HepG2 (cell line): ENCODE measurements around the gene AFG1L. TPM values are rescaled to one million over a fixed set of nuclear protein-coding genes. Genes with fewer than 3 reads are reported as not detected.

Experiments used
- ATAC-seq: fragments of 200-7000 bp; cut with Tn5 transposase; 3 replicates; pipeline ENCODE4 v1.9.1; 2020; ENCODE audit warnings: mild to moderate bottlenecking, moderate library complexity
- BruUV-seq: library from RNA; stranded (reverse); fragments of 400-500 nt; replicated peaks from 2 replicates; lab custom pipeline; 2021; lab: Mats Ljungman, UMichigan
- CTCF ChIA-PET: fragments of 300-600 bp; formaldehyde crosslinking; extraction: SDS; loops from one replicate; lab custom pipeline; 2021; ENCODE audit warnings: low total read pairs, inconsistent platforms, low intra/inter-chr PET ratio; lab: Yijun Ruan, JAX
- POLR2A ChIA-PET: fragments of 350-600 bp; sonication (Branson Sonifier 250); formaldehyde crosslinking; loops from one replicate; lab custom pipeline; 2020; ENCODE audit warnings: antibody characterized with exemption, inconsistent platforms; lab: Yijun Ruan, JAX
- DNase-seq: peaks from one replicate; pipeline ENCODE4 v3.0.0-alpha.2; 2015; ENCODE audit warnings: low spot score
- FAIRE-seq: peaks from 3 replicates; lab custom pipeline; 2011; peaks lifted over from hg19 to GRCh38; lab: Jason Lieb, UNC
- H2AFZ ChIP-seq: one replicate; pipeline ENCODE4 v1.6.1; 2011; ENCODE audit warnings: low read length, inconsistent platforms
- H3K27ac ChIP-seq: fragments of 300-600 bp; 3 replicates; pipeline ENCODE4 v1.8.0; 2011; ENCODE audit warnings: mixed run types, mild to moderate bottlenecking, mixed read lengths, low read length, inconsistent platforms; ENCODE audit not compliant: insufficient read depth; ENCODE audit errors: extremely low read length
- H3K27me3 ChIP-seq, 2 experiments: fragments of 200-600 bp in 1 of 2; 2 replicates in 1 of 2; 3 replicates in 1 of 2; pipeline versions ENCODE4 v1.6.0 to v1.8.0; 2011; ENCODE audit warnings: low read length in 2 of 2, mild to moderate bottlenecking in 2 of 2, moderate library complexity in 2 of 2, inconsistent platforms in 1 of 2; ENCODE audit not compliant: insufficient read depth in 2 of 2, control insufficient read depth in 1 of 2
- H3K36me3 ChIP-seq, 2 experiments: fragments of 200-600 bp in 1 of 2; replicated peaks in 1 of 2; 2 replicates in 1 of 2; 3 replicates in 1 of 2; pipeline versions ENCODE4 v1.5.1 to v1.8.0; 2011; ENCODE audit warnings: low read length in 2 of 2, inconsistent platforms in 1 of 2; ENCODE audit not compliant: insufficient read depth in 2 of 2, control insufficient read depth in 1 of 2
- H3K4me1 ChIP-seq: 2 replicates; pipeline ENCODE4 v1.5.1; 2012; ENCODE audit warnings: low read length, inconsistent platforms; ENCODE audit not compliant: insufficient read depth
- H3K4me2 ChIP-seq: 2 replicates; pipeline ENCODE4 v1.6.0; 2011; ENCODE audit warnings: low read depth, low read length, inconsistent platforms
- H3K4me3 ChIP-seq, 3 experiments: fragments of 200-600 bp in 1 of 3; sonication (generic), shearing (Covaris generic) in 1 of 3; replicated peaks in 1 of 3; 2 replicates each; pipeline ENCODE4 v1.5.1; 2011 to 2016; ENCODE audit warnings: low read length in 3 of 3, inconsistent platforms in 2 of 3, low read depth in 2 of 3, mild to moderate bottlenecking in 2 of 3, control low read depth in 1 of 3, mixed read lengths in 1 of 3; ENCODE audit not compliant: insufficient read depth in 1 of 3
- H3K79me2 ChIP-seq: one replicate; pipeline ENCODE4 v1.6.1; 2011; ENCODE audit warnings: low read length, inconsistent platforms; ENCODE audit not compliant: insufficient read depth
- H3K9ac ChIP-seq: 2 replicates; pipeline ENCODE4 v1.6.0; 2011; ENCODE audit warnings: mild to moderate bottlenecking, low read depth, low read length, inconsistent platforms; ENCODE audit not compliant: insufficient read depth
- H3K9me3 ChIP-seq: 2 replicates; pipeline ENCODE4 v1.5.1; 2012; ENCODE audit warnings: mild to moderate bottlenecking, low read length
- H4K20me1 ChIP-seq: 2 replicates; pipeline ENCODE4 v1.6.0; 2011; ENCODE audit warnings: inconsistent platforms, mild to moderate bottlenecking, low read length, moderate library complexity; ENCODE audit not compliant: insufficient read depth
- AHR ChIP-seq: IDR thresholded peaks from 2 replicates; pipeline ENCODE4 v1.6.1; 2018; ENCODE audit warnings: missing genetic modification reagents, missing compliant biosample characterization
- CENPBD1 ChIP-seq: sonication (generic); formaldehyde crosslinking; IDR thresholded peaks from 2 replicates; pipeline ENCODE4 v1.8.0; 2022; ENCODE audit warnings: missing genetic modification reagents, low read depth, mild to moderate bottlenecking, borderline replicate concordance
- ELF3 ChIP-seq: IDR thresholded peaks from 2 replicates; pipeline ENCODE4 v1.6.1; 2016; ENCODE audit warnings: missing genetic modification reagents, missing compliant biosample characterization
- ERF ChIP-seq: IDR thresholded peaks from 2 replicates; pipeline ENCODE4 v1.6.1; 2018; ENCODE audit warnings: missing biosample characterization, missing genetic modification reagents
- GATAD1 ChIP-seq: IDR thresholded peaks from 2 replicates; pipeline ENCODE4 v1.6.1; 2016; ENCODE audit warnings: missing genetic modification reagents, missing compliant biosample characterization
- NPAS2 ChIP-seq: sonication (generic); formaldehyde crosslinking; IDR thresholded peaks from 2 replicates; pipeline ENCODE4 v1.8.0; 2022; ENCODE audit warnings: mild to moderate bottlenecking, missing genetic modification reagents, borderline replicate concordance
- SP140L ChIP-seq: sonication (generic); formaldehyde crosslinking; IDR thresholded peaks from 2 replicates; pipeline ENCODE4 v1.4.0; 2020; ENCODE audit warnings: missing genetic modification reagents, borderline replicate concordance
- SP5 ChIP-seq: IDR thresholded peaks from 2 replicates; pipeline ENCODE4 v1.6.1; 2016; ENCODE audit warnings: low read depth, borderline replicate concordance
- SRF ChIP-seq: IDR thresholded peaks from 2 replicates; pipeline ENCODE4 v1.6.1; 2011; ENCODE audit warnings: mild to moderate bottlenecking, low read depth, low read length, moderate library complexity
- THAP11 ChIP-seq: IDR thresholded peaks from 2 replicates; pipeline ENCODE4 v1.6.1; 2016; ENCODE audit warnings: missing biosample characterization, missing genetic modification reagents
- USF2 ChIP-seq, 2 experiments: sonication (generic) in 1 of 2; formaldehyde crosslinking in 1 of 2; IDR thresholded peaks; 2 replicates each; pipeline versions ENCODE4 v1.5.1 to v1.6.1; 2011 to 2020; ENCODE audit warnings: borderline replicate concordance in 1 of 2, low read depth in 1 of 2, low read length in 1 of 2, mild to moderate bottlenecking in 1 of 2, missing genetic modification reagents in 1 of 2, moderate library complexity in 1 of 2
- ZNF430 ChIP-seq: sonication (generic); formaldehyde crosslinking; IDR thresholded peaks from 2 replicates; pipeline ENCODE4 v1.9.0; 2021; ENCODE audit warnings: mild to moderate bottlenecking, missing genetic modification reagents
- ZNF501 ChIP-seq: sonication (generic); formaldehyde crosslinking; IDR thresholded peaks from 2 replicates; pipeline ENCODE4 v1.5.1; 2020; ENCODE audit warnings: mild to moderate bottlenecking, moderate library complexity, missing genetic modification reagents
- WGBS: methylation state at CpG from one replicate; pipeline ENCODE4 v1.1.6; 2017; ENCODE audit warnings: low lambda C conversion rate; 5-methylcytosine and 5-hydroxymethylcytosine counted together
- in situ Hi-C: cut with HindIII; loops from 2 replicates; pipeline ENCODE4 v1.10.0; 2017; ENCODE audit warnings: low pct_unique_long_range_greater_than_20kb; ENCODE audit not compliant: extremely low pct_ligation_motif_present
- intact Hi-C: fragments of 100-400 bp; cut with micrococcal nuclease; formaldehyde crosslinking; loops from one replicate; pipeline ENCODE4 v1.10.0; 2022; ENCODE audit not compliant: unreplicated experiment
- polyA plus RNA-seq, 8 experiments: library from polyadenylated mRNA; depleted of rRNA in 3 of 8; stranded (reverse) in 7 of 8; unstranded in 1 of 8; fragments of >200 nt; fragmentation: Illumina TruSeq in 4 of 8; extraction: Trizol in 4 of 8; gene quantifications; 2 replicates each; pipeline versions ENCODE4 v1.2.1 to v1.2.3, GENCODE V29; 2011 to 2016; ENCODE audit warnings: low read depth in 4 of 8, missing spikeins in 1 of 8, mixed read lengths in 1 of 8; ENCODE audit not compliant: insufficient read depth in 1 of 8
- total RNA-seq, 5 experiments: library from RNA; depleted of rRNA; stranded (reverse); fragments of >200 nt; fragmentation: Illumina TruSeq; extraction: Trizol; gene quantifications; 2 replicates each; pipeline ENCODE4 v1.2.3, GENCODE V29; 2016; ENCODE audit warnings: low read depth in 1 of 5
- TF ChIP-seq, protein P1 (sequence below): sonication (generic); formaldehyde crosslinking; IDR thresholded peaks from 2 replicates; pipeline ENCODE4 v1.4.0; 2020; ENCODE audit warnings: mild to moderate bottlenecking, missing genetic modification reagents

The AFG1L gene
- total and polyA plus RNA-seq, 2 of the 13 experiments (the other 11 are each of a cell fraction or from before 2014, with no cell fraction given), result 3.1 to 14.0 TPM

DNA sequence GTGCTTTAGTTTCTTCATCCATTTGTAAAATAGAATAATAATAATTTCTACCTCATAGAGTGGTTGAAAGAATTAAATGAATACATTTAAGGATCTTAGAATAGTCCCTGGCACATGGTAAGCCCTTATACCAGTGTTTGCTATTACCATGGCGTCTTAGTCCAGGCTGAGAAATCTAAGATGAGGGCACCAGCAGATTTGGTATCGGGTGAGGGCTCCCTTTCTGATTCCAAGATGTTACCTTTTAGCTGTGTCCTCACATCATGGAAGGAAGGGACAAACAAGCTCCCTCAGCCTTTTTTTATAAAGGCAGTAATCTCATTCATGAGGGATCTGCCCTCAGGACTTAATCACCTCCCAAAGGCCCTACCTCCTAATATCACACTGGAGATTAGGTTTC, 141.9 kb downstream of the AFG1L start:
- FAIRE-seq, result no peak
- H3K79me2 ChIP-seq, result no peaks in the 10 kb centered on the region
- intact Hi-C loops, result no loop called here

DNA sequence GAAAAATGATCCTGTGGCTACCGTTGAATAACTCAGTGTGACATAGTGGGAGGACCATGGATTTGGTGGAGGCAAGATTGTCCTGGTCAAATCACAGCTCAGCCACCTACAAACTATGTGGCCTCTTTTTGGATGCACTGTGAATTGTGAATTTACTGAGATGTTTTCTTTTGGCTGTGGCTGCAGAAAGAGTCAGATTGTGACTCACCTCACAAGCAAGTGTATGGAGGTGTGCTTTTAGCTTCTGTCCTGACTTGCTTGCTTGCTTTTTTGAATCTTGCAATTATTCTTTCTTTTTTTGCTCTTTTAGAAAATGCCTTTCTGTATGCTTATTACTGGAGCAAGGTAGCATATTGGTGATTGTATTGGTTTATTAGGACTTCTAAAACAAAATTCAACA, 143.0 kb downstream of the AFG1L start:
- no TSS peak for BruUV-seq
- no peak overlapping the region for H3K27ac ChIP-seq
- H3K4me2 ChIP-seq, result no peak overlapping the region

More for the DNA sequence above, 141.9 kb downstream of the AFG1L start:
- Histone ChIP-seq H2AFZ (no peak overlapping the region), H3K4me1 (no peaks in the 10 kb centered on the region), H3K9me3 (no peaks in the 10 kb centered on the region), H3K36me3 (no peaks in the 10 kb centered on the region), H3K4me2 (no peak overlapping the region), H4K20me1 (no peaks in the 10 kb centered on the region), H3K27ac (no peak overlapping the region), H3K27me3 (no peaks in the 10 kb centered on the region), H3K9ac (no peak overlapping the region), H3K4me3 (no peak overlapping the region)
- DNase-seq (no peak), ATAC-seq (no peak)
- CTCF ChIA-PET, result no interaction called here
- no peak for TF ChIP-seq CENPBD1 (CRISPR knock-in tag)
- TF ChIP-seq SP5 (CRISPR knock-in tag), result no peak
- TF ChIP-seq ELF3 (CRISPR knock-in tag), result no peak
- no peak for TF ChIP-seq THAP11 (CRISPR knock-in tag)
- TF ChIP-seq ZNF501 (CRISPR knock-in tag), result no peak
- WGBS, result 90% methylated on average over 2 of the region's 2 CpGs
- POLR2A ChIA-PET, result no interaction called here
- no TSS peak for BruUV-seq
- in situ Hi-C loops, result no loop called here

More for the DNA sequence above, 143.0 kb downstream of the AFG1L start:
- Histone ChIP-seq H3K4me1 (no peaks in the 10 kb centered on the region), H3K79me2 (no peaks in the 10 kb centered on the region), H2AFZ (no peak overlapping the region), H3K4me3 (no peak overlapping the region), H3K9me3 (no peaks in the 10 kb centered on the region), H3K9ac (no peak overlapping the region), H3K36me3 (no peaks in the 10 kb centered on the region), H4K20me1 (no peaks in the 10 kb centered on the region), H3K27me3 (no peaks in the 10 kb centered on the region)
- POLR2A ChIA-PET, result no interaction called here
- CTCF ChIA-PET, result no interaction called here
- DNase-seq (no peak), FAIRE-seq (no peak), ATAC-seq (no peak)
- in situ Hi-C loops, result no loop called here
- intact Hi-C loops, result no loop called here
- TF ChIP-seq SRF (no peak), AHR (no peak), GATAD1 (CRISPR knock-in tag) (no peak), ZNF430 (CRISPR knock-in tag) (no peak), ERF (no peak), USF2 (IDR thresholded peaks at IDR 0.05; ENCODE audit: low read depth, low read length) (no peak), USF2 (CRISPR knock-in tag; IDR thresholded peaks at IDR 0.05; ENCODE audit: borderline replicate concordance) (no peak), SP140L (CRISPR knock-in tag) (no peak), NPAS2 (CRISPR knock-in tag) (no peak)
- TF ChIP-seq, protein P1, sequence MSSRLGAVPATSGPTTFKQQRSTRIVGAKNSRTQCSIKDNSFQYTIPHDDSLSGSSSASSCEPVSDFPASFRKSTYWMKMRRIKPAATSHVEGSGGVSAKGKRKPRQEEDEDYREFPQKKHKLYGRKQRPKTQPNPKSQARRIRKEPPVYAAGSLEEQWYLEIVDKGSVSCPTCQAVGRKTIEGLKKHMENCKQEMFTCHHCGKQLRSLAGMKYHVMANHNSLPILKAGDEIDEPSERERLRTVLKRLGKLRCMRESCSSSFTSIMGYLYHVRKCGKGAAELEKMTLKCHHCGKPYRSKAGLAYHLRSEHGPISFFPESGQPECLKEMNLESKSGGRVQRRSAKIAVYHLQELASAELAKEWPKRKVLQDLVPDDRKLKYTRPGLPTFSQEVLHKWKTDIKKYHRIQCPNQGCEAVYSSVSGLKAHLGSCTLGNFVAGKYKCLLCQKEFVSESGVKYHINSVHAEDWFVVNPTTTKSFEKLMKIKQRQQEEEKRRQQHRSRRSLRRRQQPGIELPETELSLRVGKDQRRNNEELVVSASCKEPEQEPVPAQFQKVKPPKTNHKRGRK (CRISPR knock-in tag), result no peak
- 90% methylated on average over 1 of the region's 1 CpG for WGBS
